HG02759 (cell line): ENCODE measurements around the gene PTPN7.
"Not testable (repeated sequence)": the region's sequence is repeated elsewhere in the genome, so short reads cannot be mapped to it uniquely, and the experiment has no call there.

Experiments used
- ATAC-seq: cut with Tn5 transposase; IDR thresholded peaks from one replicate; pipeline ENCODE4 v1.9.1; 2021; ENCODE audit warnings: mild to moderate bottlenecking, moderate library complexity; ENCODE audit not compliant: unreplicated experiment

Gene PTPN7

GRCh38 chr1:202167708-202168415 is 7.5 kb upstream of the PTPN7 start:
- ATAC-seq, result no peak

GRCh38 chr1:202167054-202167453 is 6.7 kb upstream of the PTPN7 start:
- not testable (repeated sequence) for ATAC-seq

- no peak for ATAC-seq
Observed at GRCh38 chr1:202165942-202166843, 5.8 kb upstream of the PTPN7 start.

GRCh38 chr1:202165267-202165941 is 5.0 kb upstream of the PTPN7 start:
- no peak for ATAC-seq

GRCh38 chr1:202164271-202165037 is 4.1 kb upstream of the PTPN7 start:
- peak; percentile 57 for ATAC-seq

GRCh38 chr1:202163281-202164270 is 3.2 kb upstream of the PTPN7 start:
- ATAC-seq, result no peak

GRCh38 chr1:202162418-202163280 is 2.2 kb upstream of the PTPN7 start:
- no peak for ATAC-seq

- ATAC-seq, result peak; percentile 31
Observed at GRCh38 chr1:202162047-202162417, 1.6 kb upstream of the PTPN7 start.

- ATAC-seq, result no peak
Observed at GRCh38 chr1:202161151-202162046, 997 bp upstream of the PTPN7 start.

GRCh38 chr1:202159534-202160371 is 649 bp downstream of the PTPN7 start:
- peak; percentile 33 for ATAC-seq

- no peak for ATAC-seq
Observed at GRCh38 chr1:202158810-202159533, 1.4 kb downstream of the PTPN7 start.

GRCh38 chr1:202157945-202158344 is 2.5 kb downstream of the PTPN7 start:
- no peak for ATAC-seq

GRCh38 chr1:202156590-202156989 is 3.8 kb downstream of the PTPN7 start:
- no peak for ATAC-seq

GRCh38 chr1:202155478-202156021 is 4.9 kb downstream of the PTPN7 start:
- ATAC-seq, result no peak

- ATAC-seq, result no peak
Observed at GRCh38 chr1:202154766-202155477, 5.5 kb downstream of the PTPN7 start.
